Suppressor macrophage (primary cell): ENCODE data around the gene CADPS2.
"Not testable (repeated sequence)": the region's sequence is repeated elsewhere in the genome, so short reads cannot be mapped to it uniquely, and the experiment has no call there.

ENCODE experiments used
- DNase-seq, 4 experiments: peaks; one replicate each; pipeline ENCODE4 v3.0.0-alpha.2; 2020 to 2022

Gene CADPS2

DNA sequence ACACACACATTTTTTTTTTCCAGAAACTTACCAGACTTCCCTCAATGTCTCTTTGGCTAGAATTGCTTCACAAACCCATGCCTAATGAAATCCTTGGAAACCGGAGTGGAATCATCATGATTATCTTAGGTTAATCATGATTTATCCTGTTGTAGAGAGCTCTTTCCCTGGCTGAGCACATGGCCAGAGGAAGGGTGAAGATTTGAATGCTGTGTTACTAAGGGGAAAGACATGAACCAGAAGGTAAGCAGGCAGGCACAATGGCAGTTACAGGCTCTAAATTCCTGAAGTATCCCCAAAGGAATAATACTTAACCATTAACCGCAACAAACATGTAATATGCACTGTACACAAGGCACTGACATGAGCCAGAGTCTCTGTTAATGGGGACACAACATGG lies 179.4 kb downstream of the CADPS2 start:
- DNase-seq, result no peak

DNA sequence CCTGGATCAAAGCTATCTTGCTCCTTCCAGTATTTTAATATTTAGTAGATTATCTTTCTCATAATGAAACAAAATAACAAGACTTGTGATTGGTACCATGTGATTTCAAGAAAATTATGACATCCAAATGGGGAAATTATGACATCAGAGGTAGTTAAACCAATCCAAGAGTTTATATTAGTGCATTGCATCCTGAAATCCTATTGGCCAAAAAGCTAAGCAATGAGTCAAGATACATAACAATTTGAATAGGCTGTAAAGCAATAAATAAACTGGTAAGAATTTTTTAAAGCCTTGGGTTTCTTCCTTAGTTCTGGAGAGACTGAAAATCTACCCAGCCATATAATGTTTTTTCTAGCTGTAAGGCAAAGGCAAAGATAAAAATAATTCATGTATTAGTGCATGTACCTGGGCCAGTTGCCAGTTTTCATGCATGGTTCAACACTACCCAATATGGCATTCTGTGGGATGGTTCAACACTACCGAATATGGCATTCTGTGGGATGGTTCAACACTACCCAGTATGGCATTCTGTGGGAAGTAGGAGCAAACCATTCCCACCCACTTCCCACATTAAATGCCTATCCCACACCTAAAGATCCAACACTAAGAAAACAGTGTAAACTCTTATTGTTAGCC lies 183.3 kb downstream of the CADPS2 start, which contains the start of gene RNF148:
TSS of gene RNF148 (minus strand) at position 51 of the 639 bp plus-strand sequence. CDS start 172 bp downstream, outside the sequence.
- no peak for DNase-seq

DNA sequence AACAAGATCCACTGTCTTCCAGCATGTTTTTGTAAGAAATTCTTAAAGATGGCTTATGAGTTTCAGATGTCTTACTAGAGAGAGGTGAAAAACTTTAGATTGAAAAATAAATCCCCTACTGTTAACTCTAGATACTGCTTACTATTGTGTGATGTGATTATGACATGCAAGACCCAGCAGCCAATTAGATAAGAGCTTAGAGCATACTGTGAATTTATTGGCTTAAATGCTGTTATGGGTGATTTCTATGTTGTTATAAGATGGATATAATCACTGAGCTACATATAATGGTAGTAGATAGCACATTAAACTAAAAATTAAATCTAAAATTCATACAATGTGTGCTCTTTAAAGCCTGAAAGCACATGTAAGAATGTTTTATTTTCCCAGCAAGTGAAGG lies 187.2 kb downstream of the CADPS2 start, which contains the start of gene RNF133:
TSS of gene RNF133 (minus strand) at position 101 of the 400 bp plus-strand sequence. CDS start 199 bp downstream, outside the sequence.
- DNase-seq, result no peak

DNA sequence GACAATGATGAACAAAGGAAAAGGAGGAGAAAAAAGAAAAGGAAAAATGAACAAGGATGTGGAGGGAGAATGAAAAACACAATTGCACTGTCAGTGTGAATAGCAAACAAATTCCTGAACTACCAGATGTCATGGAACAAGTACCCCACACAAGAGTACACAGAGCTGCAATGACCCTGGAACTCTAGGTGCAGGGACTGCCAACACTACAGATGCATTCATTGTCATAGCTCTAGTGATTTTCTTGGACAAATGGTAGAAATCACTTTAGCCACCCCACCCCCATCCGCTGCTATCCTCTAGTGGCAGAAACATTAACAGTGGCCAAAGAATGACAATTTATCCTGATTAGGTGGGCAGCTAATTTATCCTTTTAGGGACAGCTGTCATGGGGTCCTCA lies 190.4 kb downstream of the CADPS2 start:
- DNase-seq, result no peak

DNA sequence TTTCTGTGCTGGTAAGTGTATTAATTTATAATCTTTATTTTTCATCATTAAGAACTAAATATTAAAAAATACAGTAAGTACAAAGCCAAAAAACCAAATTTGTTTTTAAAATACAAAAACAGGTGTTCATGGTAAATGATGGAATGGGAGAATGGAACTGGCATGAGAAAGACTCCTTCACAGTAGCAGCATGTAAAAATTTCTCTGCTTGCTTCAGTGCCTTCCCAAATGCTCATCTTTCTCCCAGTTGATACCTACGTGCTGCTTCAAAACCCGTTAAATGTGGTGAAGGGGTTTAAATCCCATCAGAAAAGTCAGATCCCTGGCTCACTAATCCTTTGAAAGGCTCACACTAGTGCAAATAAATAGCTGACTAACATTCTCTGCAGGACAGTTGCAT lies 191.6 kb downstream of the CADPS2 start:
- DNase-seq, result no peak

DNA sequence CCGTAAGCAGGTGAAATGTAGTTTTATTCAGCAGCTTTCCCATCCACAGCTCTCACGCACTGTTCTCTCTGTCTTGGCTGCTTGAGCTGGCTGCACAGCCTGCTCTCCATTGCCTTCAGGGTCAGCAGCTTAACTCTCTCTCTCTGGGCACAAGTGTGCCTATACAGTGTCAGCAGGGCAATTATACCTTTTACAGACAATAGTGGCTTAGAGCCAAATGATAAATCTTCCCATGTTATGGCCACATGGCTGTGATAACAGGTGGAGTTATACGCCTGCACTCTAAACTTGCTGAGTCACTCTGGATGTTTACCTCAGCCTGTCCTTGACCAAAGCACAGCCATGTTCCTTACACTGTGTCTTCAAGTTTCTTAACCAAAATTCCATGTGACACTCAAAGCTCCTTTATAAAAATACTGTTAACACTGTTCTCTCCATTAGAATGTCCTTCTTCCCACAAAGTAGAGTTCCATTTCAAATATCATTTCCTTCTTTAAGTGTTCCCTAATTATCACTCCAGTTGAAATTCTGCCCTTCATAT lies 193.4 kb downstream of the CADPS2 start:
- DNase-seq, result no peak

DNA sequence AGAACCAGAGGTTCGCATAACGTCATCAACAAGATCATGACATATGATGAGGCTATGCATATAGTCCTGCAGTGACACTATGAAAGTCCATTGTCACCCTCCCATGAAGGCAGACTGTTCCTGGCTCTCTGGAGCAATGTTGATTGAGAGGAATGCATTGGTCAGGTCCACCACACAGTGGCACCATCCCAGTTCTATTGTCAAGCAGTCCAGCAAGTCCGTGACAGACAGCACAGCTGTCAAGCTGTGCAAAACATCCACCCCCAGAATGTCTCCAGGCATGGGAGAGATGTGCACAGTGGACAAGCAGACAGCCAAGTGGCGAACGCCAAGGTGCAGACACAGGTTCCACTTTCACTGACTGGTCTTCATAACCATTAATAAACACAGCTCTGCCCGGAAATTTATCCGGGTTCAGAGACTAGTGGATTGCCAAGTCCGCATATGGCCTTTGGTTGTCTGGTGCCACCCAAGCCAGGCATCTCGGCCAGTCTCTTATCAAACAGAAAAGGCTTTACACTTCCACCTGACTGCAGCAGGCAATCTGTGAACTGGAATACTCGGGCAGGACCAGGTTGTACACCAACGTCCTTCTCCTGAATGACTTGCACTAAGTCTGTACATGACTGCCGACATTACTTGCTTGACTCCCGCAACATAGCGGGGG lies 194.6 kb downstream of the CADPS2 start:
- no peak for DNase-seq

DNA sequence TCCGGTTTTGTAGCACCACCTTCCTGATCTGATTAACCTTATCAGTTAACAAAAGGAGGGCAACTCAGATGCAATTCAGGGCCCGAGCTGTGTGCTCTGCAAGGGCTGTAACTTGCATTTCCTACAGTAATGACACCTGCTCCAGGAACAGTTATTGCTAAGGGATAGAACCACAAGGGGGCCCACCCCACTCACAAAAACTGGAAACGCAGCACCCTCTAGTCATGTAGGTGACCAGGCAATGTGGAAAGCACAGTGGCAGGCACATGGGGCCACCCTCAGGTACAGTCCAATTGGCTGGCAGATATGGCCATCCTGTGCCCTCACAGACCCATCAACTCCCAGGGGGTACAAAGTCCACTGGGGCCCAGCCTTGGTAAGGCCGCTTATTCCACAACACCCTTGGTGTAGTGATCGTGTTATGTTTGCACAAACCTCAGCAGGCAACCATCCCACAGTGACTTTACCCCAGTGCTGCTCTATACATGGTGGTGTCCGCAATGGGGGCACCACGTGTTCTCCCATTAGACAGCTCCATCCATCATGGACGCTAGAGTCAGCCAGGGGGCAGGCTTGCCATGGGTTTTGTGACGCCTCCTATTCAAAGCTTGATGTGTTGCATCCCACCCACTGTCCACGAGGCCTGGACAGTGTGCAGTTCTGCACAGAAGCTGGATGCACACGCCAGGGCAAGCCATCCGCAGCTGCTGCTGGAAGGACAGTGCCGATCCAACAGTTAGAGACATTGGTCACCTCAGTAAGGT lies 196.7 kb downstream of the CADPS2 start:
- DNase-seq, result no peak

DNA sequence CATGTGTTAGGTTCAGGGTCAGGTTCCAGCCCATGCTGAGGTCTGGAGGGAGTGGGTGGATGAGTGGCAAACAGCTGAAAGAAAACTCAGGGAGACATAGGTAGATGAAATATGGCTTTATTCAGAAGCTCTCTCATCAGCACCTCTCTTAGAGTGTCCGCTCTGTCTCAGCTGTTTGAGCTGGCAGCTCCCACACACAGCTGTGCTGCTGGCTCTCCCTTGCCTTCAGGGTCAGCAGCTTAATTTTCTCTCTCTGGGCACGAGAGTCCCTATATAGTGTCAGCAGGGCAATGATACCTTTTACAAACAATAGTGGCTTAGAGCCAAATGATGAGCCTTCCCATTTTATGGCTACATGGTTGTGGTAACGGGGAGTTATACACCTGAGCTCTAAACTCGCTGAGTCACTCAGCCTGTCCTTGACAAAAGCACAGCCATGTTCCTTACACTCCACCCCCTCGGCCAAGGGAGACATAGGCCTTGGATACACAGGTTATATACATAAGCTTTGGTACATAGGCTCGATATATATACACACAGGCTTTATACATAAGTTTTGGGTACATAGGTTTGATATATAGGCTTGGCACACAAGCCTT lies 197.8 kb downstream of the CADPS2 start:
- DNase-seq, result no peak

DNA sequence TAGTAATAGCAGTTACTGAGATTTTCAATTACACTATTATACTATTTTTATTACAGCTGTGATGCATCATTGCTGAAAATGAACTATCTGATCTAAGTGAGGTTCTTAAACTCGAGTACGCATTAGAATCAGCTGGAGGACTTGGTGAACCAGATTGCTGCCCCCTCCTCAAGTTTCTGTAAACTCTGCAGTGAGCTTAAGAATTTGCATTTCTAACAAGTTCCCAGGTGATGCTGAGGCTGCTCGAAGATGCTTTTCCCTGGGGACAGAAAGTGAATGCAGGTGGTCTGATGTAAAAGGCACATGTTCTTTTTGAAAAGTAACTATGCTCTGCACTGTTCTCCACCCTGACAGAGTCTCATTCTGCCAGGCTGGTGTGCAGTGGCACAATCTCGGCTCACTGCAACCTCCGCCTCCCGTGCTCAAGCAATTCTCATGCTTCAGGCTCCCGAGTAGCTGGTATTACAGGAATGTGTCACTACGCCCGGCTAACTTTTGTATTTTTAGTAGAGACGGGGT lies 199.8 kb downstream of the CADPS2 start:
- no peak for DNase-seq

DNA sequence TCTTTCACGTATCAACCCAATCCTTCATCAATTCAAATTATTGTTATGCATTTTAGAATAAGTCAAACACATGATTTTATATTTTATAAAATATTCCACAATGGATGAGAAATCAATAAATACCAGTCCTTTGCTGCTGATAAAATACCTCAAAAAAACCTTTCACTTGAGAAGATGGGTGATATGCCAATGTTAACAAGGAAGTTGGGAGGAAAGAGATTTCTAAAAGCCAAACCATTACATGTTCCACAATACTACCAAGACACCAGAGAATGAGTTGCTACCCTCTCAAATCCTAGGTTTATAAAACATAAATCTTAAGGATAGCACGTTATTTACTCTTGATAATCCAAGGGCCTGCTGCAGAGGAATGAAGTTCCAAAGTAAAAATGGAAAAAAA lies 201.8 kb downstream of the CADPS2 start:
- DNase-seq, result no peak

DNA sequence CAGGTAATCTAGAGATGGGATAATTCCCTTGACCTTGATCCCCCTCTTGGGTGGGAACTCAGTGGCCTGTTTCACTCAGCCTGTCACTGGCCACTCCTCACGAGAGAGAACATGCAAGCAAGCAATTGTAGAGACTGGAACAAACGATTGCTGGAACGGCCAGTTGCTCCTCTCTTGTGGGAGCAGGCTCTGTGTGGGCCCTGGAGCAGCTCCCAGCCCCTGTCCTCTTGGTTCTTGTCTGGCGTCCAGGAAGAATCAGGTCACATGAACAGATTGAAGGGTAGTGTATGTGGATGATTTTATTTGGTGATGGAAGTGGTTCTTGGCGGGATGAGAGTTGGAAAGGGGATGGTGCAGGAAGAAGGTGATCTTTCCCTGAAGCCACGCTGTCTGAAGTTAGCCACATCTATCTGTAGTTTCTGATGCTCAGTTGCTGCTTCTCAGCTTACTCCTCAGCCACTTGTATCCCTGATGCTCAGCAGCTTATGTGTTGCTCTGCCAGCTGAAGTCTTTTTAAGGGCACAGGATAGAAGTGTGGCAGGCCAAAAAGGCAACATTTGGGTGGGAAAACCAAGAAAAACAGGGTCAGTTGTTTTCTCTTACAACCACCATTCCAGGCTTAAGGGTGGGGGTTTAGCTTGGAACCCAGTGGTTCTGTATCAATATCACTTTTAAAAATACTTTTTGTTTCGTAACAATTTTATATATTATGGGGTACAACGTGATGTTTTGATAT lies 203.3 kb downstream of the CADPS2 start:
- DNase-seq, result no peak

DNA sequence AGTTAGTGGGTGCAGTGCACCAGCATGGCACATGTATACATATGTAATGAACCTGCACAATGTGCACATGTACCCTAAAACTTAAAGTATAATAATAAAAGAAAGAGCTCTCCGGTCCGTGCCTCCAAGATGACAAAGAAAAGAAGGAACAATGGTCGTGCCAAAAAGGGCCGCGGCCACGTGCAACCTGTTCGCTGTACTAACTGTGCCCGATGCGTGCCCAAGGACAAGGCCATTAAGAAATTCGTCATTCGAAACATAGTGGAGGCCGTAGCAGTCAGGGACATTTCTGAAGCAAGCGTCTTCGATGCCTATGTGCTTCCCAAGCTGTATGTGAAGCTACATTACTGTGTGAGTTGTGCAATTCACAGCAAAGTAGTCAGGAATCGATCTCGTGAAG lies 205.1 kb downstream of the CADPS2 start:
- DNase-seq, result not testable (repeated sequence)

DNA sequence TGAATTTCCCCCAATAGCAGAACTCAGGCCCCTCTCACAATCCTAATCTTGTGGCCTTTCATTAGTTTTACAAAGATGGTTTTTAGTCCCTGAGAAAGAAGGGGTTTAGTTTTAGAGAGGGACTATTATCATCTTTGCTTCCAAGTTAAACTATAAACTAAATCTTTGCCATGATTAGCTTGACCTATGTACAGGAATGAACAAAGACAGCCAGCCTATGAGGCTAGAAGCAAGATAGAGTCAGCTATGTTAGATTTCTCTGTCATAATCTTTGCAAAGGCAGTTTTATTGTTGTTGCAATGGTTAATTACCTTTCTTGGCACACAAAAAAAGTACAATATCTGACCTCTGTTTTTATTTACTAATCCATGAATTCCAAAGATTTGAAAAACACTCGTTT lies 206.4 kb downstream of the CADPS2 start:
- no peak for DNase-seq

DNA sequence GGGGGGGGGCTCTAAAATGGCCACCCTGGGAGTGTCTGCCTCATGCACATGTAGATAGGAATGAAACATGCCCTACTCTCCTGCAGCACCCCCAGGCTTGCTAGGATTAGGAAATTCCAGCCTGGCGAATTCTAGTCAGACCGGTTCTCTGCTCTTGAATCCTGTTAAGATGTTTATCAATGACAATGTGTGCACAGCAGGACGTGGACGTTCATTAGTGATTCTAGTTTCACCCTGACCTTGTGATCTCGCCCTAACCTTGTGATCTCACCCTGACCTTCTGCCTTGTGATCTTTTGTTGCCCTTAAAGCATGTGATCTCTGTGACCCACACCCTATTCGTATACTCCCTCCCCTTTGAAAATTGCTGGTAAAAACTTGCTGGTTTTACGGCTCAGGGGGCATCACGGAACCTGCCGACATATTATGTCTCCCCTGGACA lies 207.0 kb downstream of the CADPS2 start:
- not testable (repeated sequence) for DNase-seq

DNA sequence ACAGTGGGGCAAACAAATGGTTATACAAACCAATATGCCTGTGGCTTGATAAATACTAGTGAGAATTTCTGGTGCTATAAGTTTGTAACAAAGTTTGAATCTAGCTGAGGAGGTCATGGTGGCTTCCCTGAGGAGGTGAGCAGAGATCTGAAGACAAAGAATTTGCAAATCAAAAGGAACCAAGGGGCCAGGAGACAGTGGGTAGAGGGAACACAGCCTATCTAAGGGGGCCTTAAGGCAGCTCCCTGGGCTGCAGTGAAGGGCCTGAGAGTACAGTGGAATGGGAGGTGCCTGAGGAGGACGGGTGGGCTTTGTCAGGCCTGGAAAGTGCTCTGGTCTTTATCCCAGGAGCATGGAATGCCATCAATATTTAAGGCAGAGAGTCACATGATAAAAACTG lies 209.1 kb downstream of the CADPS2 start:
- no peak for DNase-seq

DNA sequence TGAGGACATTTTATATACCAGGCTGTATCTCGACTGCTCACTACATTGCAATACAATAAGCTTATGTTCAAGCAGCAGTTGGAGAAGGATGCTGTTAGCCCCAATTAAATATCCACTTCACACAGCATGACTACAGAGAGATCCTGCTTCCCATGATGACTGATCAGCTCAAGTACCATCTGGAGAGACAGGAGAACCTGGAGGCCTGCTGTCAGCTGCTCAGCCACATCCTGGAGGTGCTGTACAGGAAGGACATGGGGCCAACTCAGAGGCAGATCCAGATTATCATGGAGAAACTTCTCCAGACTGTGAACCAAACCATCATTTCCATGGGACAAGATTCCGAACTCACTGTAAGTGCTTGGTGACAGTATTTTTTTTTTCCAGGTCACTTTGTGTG lies 209.8 kb downstream of the CADPS2 start:
- DNase-seq, result no peak

DNA sequence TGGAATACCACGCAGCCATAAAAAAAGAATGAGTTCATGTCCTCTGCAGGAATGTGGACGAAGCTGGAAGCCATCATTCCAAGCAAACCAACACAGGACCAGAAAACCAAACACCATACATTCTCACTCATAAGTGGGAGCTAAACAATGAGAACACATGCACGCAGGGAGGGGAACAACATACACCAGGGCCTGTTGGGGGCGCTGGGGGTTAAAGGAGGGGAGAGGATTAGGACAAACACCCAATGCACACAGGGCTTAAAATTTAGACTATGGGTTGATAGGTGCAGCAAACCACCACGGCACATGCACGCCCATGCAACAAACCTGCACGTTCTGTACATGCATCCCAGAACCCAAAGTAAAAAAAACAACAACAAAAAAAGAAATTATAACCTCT lies 210.6 kb downstream of the CADPS2 start:
- no peak for DNase-seq

DNA sequence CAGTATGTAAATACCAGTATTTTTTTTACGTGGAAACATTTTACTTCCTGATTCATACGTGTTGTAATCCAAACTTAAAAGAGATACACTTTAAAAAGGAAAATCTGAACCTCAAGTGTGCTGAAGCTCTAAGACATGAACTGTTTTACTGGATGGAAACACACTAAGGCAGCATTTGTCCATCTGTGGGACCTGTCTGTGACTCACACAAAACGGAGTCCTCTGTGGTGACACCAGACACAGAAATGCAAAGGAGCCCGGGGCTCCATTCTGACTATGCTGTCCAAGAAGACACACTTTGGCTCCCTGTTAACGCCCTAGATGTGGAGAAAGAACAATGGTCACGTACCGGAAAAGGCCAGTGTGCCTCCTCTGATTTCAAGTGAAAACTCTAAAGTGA lies 211.2 kb downstream of the CADPS2 start:
- no peak for DNase-seq

DNA sequence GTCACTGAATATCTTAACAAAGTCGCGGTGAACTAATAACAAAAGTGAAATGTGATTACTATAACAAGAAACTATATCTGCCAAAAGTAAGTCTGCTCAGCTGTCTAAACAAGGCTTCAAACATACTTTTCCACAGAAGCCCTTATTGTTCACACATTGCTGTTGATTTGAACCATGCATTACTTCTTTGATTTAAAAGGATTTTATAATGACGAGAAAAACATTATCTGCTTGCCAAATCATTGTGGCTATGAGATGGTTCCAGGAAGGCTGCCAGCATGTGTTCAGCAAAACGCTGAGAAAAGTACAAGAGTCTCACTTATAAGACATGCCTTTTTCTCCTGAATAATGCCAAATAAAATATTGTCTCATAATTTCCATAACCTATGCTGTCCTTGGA lies 211.8 kb downstream of the CADPS2 start:
- DNase-seq, result no peak

DNA sequence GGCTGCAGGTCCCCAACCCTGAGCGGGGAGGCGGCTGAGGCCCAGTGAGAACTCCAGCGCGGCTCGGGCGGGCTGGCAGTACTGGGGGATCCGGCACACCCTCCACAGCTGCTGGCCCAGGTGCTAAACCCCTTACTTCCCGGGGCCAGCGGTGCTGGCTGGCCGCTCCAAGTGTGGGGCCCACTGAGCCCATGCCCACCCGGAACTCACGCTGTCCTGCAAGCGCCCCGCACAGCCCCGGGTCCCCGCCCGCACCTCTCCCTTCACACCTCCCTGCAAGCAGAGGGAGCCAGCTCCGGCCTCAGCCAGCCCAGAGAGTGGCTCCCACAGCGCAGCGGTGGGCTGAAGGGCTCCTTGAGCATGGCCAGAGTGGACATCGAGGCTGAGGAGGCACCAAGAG lies 212.3 kb downstream of the CADPS2 start:
- DNase-seq, result no peak

DNA sequence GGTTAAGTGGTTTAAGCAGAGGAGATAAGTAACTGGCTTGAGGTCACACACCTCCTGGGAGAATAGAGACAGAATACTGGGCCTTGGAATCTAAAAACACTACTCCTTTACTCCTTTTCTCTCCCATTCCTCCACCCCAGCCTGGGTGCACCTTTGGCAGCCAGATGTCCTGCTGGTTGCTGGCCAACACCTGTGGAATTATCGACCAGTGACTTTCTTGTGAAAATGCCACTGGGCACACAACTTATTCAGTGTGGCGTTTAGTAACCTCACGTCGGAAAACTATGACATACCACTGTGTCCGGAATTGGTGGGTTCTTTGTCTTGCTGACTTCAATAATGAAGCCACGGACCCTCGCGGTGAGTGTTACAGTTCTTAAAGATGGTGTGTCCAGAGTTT lies 213.7 kb downstream of the CADPS2 start:
- no peak for DNase-seq
